ENCODE results near the gene BANF2.

DNA sequence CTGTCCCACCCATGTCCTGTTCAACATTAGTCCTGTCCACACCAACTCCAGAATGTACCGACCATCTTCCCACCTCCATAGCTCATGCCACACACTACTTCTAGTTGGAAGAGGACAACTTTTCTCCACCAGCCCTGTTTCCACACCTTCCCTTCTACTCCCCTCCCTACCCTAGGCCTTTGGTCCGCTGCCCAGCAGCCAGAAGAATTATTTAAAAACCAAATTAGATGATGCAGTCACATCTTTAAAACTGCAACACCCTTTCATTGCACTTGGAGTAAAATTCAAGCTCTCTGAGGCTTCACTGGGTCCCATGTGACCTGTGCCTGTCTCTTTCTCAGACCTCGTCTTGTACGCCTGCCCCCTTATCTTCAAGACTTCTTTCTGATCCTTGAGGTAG is 53.8 kb downstream of the BANF2 start:
- TF ChIP-seq, protein P1, sequence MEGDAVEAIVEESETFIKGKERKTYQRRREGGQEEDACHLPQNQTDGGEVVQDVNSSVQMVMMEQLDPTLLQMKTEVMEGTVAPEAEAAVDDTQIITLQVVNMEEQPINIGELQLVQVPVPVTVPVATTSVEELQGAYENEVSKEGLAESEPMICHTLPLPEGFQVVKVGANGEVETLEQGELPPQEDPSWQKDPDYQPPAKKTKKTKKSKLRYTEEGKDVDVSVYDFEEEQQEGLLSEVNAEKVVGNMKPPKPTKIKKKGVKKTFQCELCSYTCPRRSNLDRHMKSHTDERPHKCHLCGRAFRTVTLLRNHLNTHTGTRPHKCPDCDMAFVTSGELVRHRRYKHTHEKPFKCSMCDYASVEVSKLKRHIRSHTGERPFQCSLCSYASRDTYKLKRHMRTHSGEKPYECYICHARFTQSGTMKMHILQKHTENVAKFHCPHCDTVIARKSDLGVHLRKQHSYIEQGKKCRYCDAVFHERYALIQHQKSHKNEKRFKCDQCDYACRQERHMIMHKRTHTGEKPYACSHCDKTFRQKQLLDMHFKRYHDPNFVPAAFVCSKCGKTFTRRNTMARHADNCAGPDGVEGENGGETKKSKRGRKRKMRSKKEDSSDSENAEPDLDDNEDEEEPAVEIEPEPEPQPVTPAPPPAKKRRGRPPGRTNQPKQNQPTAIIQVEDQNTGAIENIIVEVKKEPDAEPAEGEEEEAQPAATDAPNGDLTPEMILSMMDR (IDR thresholded peaks at IDR 0.05), result no peak
- TF ChIP-seq POLR2A (IDR thresholded peaks at IDR 0.05), result no peak
